OCI-LY7 (cell line): ENCODE measurements around the gene MAML3. TPM values are rescaled to one million over a fixed set of nuclear protein-coding genes. Genes with fewer than 3 reads are reported as not detected.

Source experiments
- BruUV-seq: library from RNA; stranded (reverse); fragments of 400-500 nt; replicated peaks from 2 replicates; lab custom pipeline; 2021; lab: Mats Ljungman, UMichigan
- CTCF ChIA-PET: fragments of 300-600 bp; sonication (Branson Sonifier 250); formaldehyde crosslinking; loops from one replicate; lab custom pipeline; 2022; ENCODE audit warnings: antibody characterized with exemption; ENCODE audit not compliant: unreplicated experiment; lab: Charles Lee
- POLR2A ChIA-PET: fragments of 300-600 bp; sonication (Branson Sonifier 250); formaldehyde crosslinking; loops from one replicate; lab custom pipeline; 2022; ENCODE audit warnings: antibody characterized with exemption; lab: Charles Lee
- DNase-seq: peaks from one replicate; pipeline ENCODE4 v3.0.0-alpha.2; 2015; ENCODE audit warnings: low spot score
- H2AFZ ChIP-seq: fragments of 200-600 bp; sonication (generic), shearing (Covaris generic); 2 replicates; pipeline ENCODE4 v1.6.1; 2014; ENCODE audit warnings: mild to moderate bottlenecking, antibody characterized with exemption, low read length, moderate library complexity
- H3K27ac ChIP-seq: fragments of 200-600 bp; sonication (generic); 2 replicates; pipeline ENCODE4 v1.5.1; 2014; ENCODE audit warnings: mixed run types, low read depth, mild to moderate bottlenecking, moderate library complexity, low read length, inconsistent platforms; ENCODE audit not compliant: poor library complexity, severe bottlenecking
- H3K36me3 ChIP-seq: fragments of 200-600 bp; sonication (generic); 2 replicates; pipeline ENCODE4 v1.6.1; 2014; ENCODE audit warnings: mild to moderate bottlenecking, antibody characterized with exemption, low read length, moderate library complexity, mixed read lengths; ENCODE audit not compliant: insufficient read depth
- H3K4me1 ChIP-seq: fragments of 200-600 bp; sonication (generic); 2 replicates; pipeline ENCODE4 v1.5.1; 2014; ENCODE audit warnings: mild to moderate bottlenecking, low read length; ENCODE audit not compliant: insufficient read depth, poor library complexity, severe bottlenecking
- H3K4me2 ChIP-seq: fragments of 200-600 bp; sonication (generic); 2 replicates; pipeline ENCODE4 v1.6.1; 2014; ENCODE audit warnings: mild to moderate bottlenecking, low read length
- H3K4me3 ChIP-seq: fragments of 200-600 bp; sonication (generic); 2 replicates; pipeline ENCODE4 v1.5.1; 2014; ENCODE audit warnings: mild to moderate bottlenecking, low read depth, low read length; ENCODE audit not compliant: poor library complexity, severe bottlenecking
- H3K79me2 ChIP-seq: fragments of 200-600 bp; sonication (generic); 2 replicates; pipeline ENCODE4 v1.6.1; 2016; ENCODE audit warnings: low read depth, mild to moderate bottlenecking, low read length, moderate library complexity, mixed read lengths; ENCODE audit not compliant: insufficient read depth
- H3K9me2 ChIP-seq: fragments of 200-600 bp; sonication (generic); 2 replicates; pipeline ENCODE4 v1.6.1; 2016; ENCODE audit warnings: mild to moderate bottlenecking, low read length, mixed read lengths; ENCODE audit not compliant: insufficient read depth
- H3K9me3 ChIP-seq: fragments of 200-600 bp; sonication (generic); 2 replicates; pipeline ENCODE4 v1.6.1; 2014; ENCODE audit warnings: mild to moderate bottlenecking, mixed run types, low read length, mixed read lengths
- H4K20me1 ChIP-seq: fragments of 200-600 bp; sonication (generic); 2 replicates; pipeline ENCODE4 v1.6.1; 2014; ENCODE audit warnings: mild to moderate bottlenecking, antibody characterized with exemption, low read length, moderate library complexity, mixed read lengths; ENCODE audit not compliant: insufficient read depth
- EZH2phosphoT487 ChIP-seq: fragments of 200-600 bp; sonication (generic); IDR thresholded peaks from 2 replicates; pipeline ENCODE4 v1.6.1; 2018; ENCODE audit warnings: low read depth, borderline replicate concordance, mild to moderate bottlenecking, mixed run types, antibody characterized with exemption, low read length, moderate library complexity, mixed read lengths
- intact Hi-C: fragments of 100-400 bp; cut with micrococcal nuclease; formaldehyde crosslinking; loops from one replicate; pipeline ENCODE4 v1.10.0; 2022; ENCODE audit not compliant: unreplicated experiment
- total RNA-seq, 2 experiments: library from RNA; depleted of rRNA in 1 of 2; stranded (reverse); fragments of >200 nt in 1 of 2; shearing (Covaris generic) in 1 of 2; gene quantifications; 2 replicates each; pipeline ENCODE4 v1.2.3, GENCODE V29; 2014 to 2022
- TF ChIP-seq, protein P1 (sequence below): fragments of 200-600 bp; sonication (generic); conservative IDR thresholded peaks from 2 replicates; pipeline ENCODE4 v1.5.1; 2014; ENCODE audit warnings: mild to moderate bottlenecking, antibody characterized with exemption, low read length, moderate library complexity, mixed read lengths

Gene MAML3
- total RNA-seq, 2 experiments from 2014 or later = 0.80 to 1.2 TPM

DNA sequence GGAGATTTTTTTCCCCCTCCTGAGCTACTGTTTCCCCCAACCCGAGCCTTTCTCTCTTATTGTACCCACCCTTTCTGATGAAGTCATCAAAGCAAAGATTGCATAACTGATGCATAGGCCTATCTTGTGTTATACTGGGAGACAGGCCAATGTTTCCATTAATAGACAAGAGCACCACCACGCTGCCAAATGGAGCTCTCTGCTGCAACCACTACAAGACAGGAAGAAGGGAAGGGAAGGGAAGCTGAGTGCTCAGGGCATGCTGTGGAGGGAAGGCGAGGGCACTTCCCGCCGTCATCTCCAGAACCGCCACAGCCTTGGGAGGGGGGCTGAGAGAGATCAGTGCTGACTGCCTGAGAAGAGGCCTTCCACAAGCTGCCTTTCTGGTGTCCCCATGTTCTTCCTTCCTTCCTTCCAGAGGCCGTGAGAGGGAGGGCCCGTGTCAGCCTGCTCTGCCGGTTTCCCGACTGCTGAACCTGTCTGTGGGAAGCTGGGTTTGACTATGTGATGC is 413.4 kb downstream of the MAML3 start:
- no peak overlapping the region for H3K4me3 ChIP-seq
- no peak for TF ChIP-seq EZH2phosphoT487
- TF ChIP-seq, protein P1, sequence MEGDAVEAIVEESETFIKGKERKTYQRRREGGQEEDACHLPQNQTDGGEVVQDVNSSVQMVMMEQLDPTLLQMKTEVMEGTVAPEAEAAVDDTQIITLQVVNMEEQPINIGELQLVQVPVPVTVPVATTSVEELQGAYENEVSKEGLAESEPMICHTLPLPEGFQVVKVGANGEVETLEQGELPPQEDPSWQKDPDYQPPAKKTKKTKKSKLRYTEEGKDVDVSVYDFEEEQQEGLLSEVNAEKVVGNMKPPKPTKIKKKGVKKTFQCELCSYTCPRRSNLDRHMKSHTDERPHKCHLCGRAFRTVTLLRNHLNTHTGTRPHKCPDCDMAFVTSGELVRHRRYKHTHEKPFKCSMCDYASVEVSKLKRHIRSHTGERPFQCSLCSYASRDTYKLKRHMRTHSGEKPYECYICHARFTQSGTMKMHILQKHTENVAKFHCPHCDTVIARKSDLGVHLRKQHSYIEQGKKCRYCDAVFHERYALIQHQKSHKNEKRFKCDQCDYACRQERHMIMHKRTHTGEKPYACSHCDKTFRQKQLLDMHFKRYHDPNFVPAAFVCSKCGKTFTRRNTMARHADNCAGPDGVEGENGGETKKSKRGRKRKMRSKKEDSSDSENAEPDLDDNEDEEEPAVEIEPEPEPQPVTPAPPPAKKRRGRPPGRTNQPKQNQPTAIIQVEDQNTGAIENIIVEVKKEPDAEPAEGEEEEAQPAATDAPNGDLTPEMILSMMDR = no peak
- H3K36me3 ChIP-seq = no peaks in the 10 kb centered on the region
- no peak overlapping the region for H3K27ac ChIP-seq
- BruUV-seq = no TSS peak
- no peak overlapping the region for H2AFZ ChIP-seq
- DNase-seq = no peak
- no peaks in the 10 kb centered on the region for H3K9me2 ChIP-seq
- H4K20me1 ChIP-seq = no peaks in the 10 kb centered on the region
- H3K79me2 ChIP-seq = no peaks in the 10 kb centered on the region
- CTCF ChIA-PET = no interaction called here
- POLR2A ChIA-PET = no interaction called here
- H3K4me1 ChIP-seq = no peaks in the 10 kb centered on the region
- no peak overlapping the region for H3K4me2 ChIP-seq
- intact Hi-C loops = no loop called here
- H3K9me3 ChIP-seq = no peaks in the 10 kb centered on the region

DNA sequence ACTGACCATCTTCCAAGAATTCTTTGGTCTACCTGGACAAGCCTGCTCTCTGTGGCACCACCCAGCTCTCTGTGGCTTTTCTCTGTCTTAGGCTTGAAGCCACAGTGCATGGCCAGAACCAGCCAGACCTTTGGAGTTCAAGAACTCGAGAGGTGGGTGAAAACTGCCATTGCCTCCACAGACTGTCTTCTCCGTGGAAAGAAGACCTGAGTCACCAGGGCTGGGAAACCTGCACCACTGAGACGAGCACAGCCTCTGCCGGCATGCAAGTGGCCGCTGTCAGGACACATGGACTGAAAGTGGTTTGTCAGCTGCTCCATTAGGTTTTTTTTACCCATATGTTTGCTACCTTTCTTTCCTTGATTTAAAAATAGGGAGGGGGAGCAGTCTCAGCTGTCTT is 413.9 kb downstream of the MAML3 start:
- Histone ChIP-seq H3K27ac (no peak overlapping the region), H3K4me3 (no peak overlapping the region), H2AFZ (no peak overlapping the region), H3K4me1 (no peaks in the 10 kb centered on the region), H3K4me2 (no peak overlapping the region), H4K20me1 (no peaks in the 10 kb centered on the region), H3K79me2 (no peaks in the 10 kb centered on the region), H3K9me3 (no peaks in the 10 kb centered on the region), H3K9me2 (no peaks in the 10 kb centered on the region), H3K36me3 (no peaks in the 10 kb centered on the region)
- ChIA-PET CTCF (no interaction called here), POLR2A (interaction anchor here (0.5 to 0.6 kb wide), 3 partner anchors 27 to 188 kb away, joined by 3 read pairs; no protein-coding TSS in a partner anchor)
- no peak for DNase-seq
- no TSS peak for BruUV-seq
- no peak for TF ChIP-seq EZH2phosphoT487
- TF ChIP-seq, protein P1 = no peak
- intact Hi-C loops = no loop called here

DNA sequence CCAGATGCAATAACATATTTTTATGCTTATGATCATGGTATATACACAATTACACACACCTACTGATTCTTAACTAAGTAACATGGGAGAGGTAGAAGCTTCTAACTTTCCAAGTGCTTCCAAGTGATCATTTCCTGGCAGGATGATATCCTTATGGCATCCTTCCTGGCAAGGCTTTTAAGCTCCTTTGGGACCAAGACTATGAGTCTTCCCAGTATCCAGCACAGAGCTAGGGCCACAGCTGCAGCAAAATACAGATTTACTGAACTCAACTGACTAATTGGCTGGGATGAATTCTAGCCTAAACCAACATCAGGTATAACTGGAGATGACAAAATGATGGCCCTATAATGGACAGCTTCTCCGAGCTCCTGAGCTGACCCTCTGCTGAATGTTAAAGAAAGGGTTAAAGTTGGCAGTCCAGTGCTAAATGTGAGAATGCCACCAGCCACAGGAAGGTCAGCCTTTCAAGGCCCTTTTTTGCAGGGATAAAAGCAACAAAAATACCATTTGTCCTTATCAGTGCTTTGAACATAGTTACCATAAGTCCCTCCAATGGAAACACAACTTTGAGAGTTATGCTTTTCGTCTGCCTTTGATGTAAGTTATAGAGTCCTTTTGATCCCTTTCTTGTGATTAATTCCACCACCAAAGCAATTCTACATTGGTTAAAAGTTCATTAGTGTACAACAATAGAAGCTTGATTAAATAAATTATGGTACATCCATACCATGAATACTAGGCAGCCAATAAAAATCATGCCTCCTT is 415.0 kb downstream of the MAML3 start:
- peaks cover 5% of the 10 kb centered on the region for H3K4me1 ChIP-seq
- intact Hi-C loops = loop anchor here (10.0 kb wide), 1 partner anchor 516 kb away; no protein-coding TSS in a partner anchor
- no peaks in the 10 kb centered on the region for H3K36me3 ChIP-seq
- no TSS peak for BruUV-seq
- H3K4me2 ChIP-seq = no peak overlapping the region
- H4K20me1 ChIP-seq = no peaks in the 10 kb centered on the region
- POLR2A ChIA-PET = interaction anchor here (0.6 kb wide), 3 partner anchors 25 to 933 kb away, joined by 3 to 4 read pairs (median 3); no protein-coding TSS in a partner anchor
- H3K79me2 ChIP-seq = no peaks in the 10 kb centered on the region
- TF ChIP-seq, protein P1 = no peak
- no peak for TF ChIP-seq EZH2phosphoT487
- no peaks in the 10 kb centered on the region for H3K9me2 ChIP-seq
- no peak overlapping the region for H3K4me3 ChIP-seq
- H3K27ac ChIP-seq = no peak overlapping the region
- CTCF ChIA-PET = no interaction called here
- DNase-seq = no peak
- H2AFZ ChIP-seq = no peak overlapping the region
- H3K9me3 ChIP-seq = no peaks in the 10 kb centered on the region
